A549 treated with DMSO at 1 μM for 4 hours (cell line): ENCODE data around the gene TSHZ1. TPM values are rescaled to one million over a fixed set of nuclear protein-coding genes. Genes with fewer than 3 reads are reported as not detected.

ENCODE experiments used
- total RNA-seq: library from RNA; stranded (reverse); fragments of 200-300 nt; extraction: Qiagen RNA extraction; gene quantifications from 5 replicates; pipeline ENCODE4 v1.2.3, GENCODE V29; 2022; ENCODE audit warnings: low read depth

TSHZ1 gene, protein sequence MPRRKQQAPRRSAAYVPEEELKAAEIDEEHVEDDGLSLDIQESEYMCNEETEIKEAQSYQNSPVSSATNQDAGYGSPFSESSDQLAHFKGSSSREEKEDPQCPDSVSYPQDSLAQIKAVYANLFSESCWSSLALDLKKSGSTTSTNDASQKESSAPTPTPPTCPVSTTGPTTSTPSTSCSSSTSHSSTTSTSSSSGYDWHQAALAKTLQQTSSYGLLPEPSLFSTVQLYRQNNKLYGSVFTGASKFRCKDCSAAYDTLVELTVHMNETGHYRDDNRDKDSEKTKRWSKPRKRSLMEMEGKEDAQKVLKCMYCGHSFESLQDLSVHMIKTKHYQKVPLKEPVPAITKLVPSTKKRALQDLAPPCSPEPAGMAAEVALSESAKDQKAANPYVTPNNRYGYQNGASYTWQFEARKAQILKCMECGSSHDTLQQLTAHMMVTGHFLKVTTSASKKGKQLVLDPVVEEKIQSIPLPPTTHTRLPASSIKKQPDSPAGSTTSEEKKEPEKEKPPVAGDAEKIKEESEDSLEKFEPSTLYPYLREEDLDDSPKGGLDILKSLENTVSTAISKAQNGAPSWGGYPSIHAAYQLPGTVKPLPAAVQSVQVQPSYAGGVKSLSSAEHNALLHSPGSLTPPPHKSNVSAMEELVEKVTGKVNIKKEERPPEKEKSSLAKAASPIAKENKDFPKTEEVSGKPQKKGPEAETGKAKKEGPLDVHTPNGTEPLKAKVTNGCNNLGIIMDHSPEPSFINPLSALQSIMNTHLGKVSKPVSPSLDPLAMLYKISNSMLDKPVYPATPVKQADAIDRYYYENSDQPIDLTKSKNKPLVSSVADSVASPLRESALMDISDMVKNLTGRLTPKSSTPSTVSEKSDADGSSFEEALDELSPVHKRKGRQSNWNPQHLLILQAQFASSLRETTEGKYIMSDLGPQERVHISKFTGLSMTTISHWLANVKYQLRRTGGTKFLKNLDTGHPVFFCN (N-terminal part only)
- 5.3 to 7.1 TPM (median 6.4 TPM) in 5 replicates for total RNA-seq

DNA sequence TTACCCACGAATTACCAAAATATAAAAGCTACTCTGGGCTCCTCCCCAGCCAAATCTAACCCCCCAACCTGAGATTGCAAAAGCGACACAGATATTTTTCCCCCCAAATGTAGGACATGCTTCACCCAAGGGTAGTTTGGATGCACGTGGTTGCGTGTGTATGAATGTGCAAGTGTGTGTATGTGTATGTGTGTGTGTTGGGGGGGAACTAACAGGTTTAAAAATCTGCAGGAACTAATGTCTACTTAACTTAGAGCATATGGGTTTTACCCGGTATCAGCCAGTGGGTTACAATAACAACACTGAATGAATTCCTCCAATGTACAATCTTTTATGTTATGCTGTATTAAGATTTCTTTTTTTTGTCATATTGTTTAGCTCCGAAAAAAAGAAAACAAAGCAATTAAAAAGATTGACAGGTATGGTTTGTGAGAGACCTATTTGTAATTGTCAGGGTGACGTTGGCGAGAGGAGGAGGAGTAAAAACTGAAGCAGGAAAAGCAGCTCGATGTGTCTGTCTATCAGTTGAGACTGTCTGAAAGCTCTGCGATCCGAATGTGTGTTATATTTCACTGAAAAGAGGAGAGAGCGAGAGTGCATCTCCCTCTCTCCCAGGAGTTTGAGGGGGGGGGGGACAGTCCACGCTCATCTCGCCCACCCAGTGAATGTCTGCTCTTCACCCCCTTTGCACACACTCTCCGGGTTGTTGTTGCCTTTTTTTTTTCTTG lies at the start of gene TSHZ1:
TSS of gene TSHZ1 (plus strand) at position 524 of the 728 bp plus-strand sequence. CDS start 1,080 bp downstream, outside the sequence.

DNA sequence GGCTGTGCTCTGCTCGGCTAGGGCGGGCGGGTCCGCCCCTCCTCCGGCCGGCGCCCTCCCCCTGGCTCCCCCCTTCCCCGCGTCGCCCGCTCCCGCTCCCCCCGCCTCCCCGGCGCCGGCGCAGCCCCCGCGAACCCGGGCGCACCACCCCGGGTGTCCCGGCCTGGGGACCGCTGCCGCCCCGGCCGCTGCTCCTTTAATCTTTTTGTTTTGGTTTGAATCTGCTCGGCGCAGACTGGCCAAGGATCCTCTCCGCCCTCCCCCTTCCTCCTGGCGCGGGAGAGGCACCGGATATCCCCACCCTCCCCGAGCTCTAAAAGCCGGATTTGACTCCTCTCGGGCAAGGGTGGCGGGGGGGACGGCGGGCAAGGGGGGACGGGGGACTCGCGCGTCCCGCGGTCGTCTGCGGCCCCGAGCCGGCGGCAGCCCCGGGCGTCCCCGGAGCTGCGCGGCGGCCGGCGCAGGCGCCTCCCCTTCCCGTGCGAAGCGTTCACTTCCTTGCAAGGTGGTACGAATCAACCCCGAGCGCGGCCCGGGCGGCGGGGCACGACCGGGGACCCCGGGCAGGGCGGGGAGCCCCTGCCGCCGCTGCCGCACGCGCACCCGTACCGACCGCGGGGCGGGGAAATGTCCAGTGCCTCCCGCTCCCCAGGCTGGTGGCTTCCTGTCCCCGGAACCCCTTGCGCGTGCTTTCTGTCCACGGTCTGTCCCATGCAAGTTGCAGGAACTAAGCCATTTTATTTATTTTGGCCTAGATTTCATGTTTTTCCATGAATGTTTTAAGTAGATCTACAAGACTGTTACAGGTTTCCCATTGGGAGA lies 1.3 kb upstream of the TSHZ1 start, which contains the start of gene PTGR3:
TSS of gene PTGR3 (minus strand) at position 11 of the 822 bp plus-strand sequence. CDS start 81 bp downstream, outside the sequence.

Other genes with a start within 250 kb of the TSHZ1 start
- 13.0 to 16.7 TPM (median 16.0 TPM) in 5 replicates for gene PTGR3, start 1.7 kb upstream of the TSHZ1 start, total RNA-seq
- not detected in 5 replicates for gene SMIM21, start 216.9 kb downstream of the TSHZ1 start, total RNA-seq